ENCODE results near the gene AP2A1. TPM values are rescaled to one million over a fixed set of nuclear protein-coding genes. Genes with fewer than 3 reads are reported as not detected.

The AP2A1 gene
- total RNA-seq, 3 donors from 2014 or later (not counting 1 experiment from before 2014, with no cell fraction given): 137 to 163 (median 161) TPM

DNA sequence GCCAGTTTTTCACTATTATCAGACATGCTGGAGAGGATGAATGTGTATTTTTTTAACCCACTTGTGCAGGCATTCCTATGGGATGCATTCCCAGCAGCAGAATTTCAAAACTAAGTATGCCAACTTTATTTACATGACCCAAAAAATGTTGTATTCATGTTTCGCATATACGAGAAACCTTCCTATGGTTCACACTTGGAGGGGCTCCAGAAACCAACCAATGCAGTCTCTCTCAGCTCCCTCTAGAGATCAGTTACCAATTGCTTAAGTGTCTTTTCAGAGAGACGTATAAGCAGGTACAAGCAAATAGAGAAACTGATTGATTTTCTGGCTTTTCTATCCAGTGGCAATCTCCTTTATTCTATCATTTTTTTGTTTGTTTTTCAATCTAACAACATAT lies 78.6 kb downstream of the AP2A1 start:
- Mint-ChIP-seq H3K36me3 (no peaks in the 10 kb centered on the region), H3K4me3 (no peak overlapping the region), H3K4me1 (peaks cover 20% of the 10 kb centered on the region in 2 donors), H3K27ac (no peak overlapping the region), H3K27me3 (ENCODE audit: low read depth in 2 of 2) (no peaks in the 10 kb centered on the region), H3K9me3 (no peaks in the 10 kb centered on the region)
- Histone ChIP-seq H3K27me3 (ENCODE audit: control insufficient read depth, insufficient read depth, low read length) (no peaks in the 10 kb centered on the region), H3K36me3 (ENCODE audit: control insufficient read depth, insufficient read depth, low read length) (peaks cover 2% of the 10 kb centered on the region), H3K9me3 (ENCODE audit: control insufficient read depth, insufficient read depth, low read length) (no peaks in the 10 kb centered on the region), H3K4me1 (ENCODE audit: control insufficient read depth, insufficient read depth, low read length) (peaks cover 23% of the 10 kb centered on the region), H3K4me3 (ENCODE audit: low read length) (no peak overlapping the region), H3K27ac (ENCODE audit: low read length) (no peak overlapping the region)
- TF ChIP-seq, protein P1, sequence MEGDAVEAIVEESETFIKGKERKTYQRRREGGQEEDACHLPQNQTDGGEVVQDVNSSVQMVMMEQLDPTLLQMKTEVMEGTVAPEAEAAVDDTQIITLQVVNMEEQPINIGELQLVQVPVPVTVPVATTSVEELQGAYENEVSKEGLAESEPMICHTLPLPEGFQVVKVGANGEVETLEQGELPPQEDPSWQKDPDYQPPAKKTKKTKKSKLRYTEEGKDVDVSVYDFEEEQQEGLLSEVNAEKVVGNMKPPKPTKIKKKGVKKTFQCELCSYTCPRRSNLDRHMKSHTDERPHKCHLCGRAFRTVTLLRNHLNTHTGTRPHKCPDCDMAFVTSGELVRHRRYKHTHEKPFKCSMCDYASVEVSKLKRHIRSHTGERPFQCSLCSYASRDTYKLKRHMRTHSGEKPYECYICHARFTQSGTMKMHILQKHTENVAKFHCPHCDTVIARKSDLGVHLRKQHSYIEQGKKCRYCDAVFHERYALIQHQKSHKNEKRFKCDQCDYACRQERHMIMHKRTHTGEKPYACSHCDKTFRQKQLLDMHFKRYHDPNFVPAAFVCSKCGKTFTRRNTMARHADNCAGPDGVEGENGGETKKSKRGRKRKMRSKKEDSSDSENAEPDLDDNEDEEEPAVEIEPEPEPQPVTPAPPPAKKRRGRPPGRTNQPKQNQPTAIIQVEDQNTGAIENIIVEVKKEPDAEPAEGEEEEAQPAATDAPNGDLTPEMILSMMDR (IDR thresholded peaks at IDR 0.05): no peak
- intact Hi-C loops (cut with micrococcal nuclease): no loop called here
- no peak for DNase-seq
- no peak for ATAC-seq
- 89% methylated on average over 3 of the region's 3 CpGs for WGBS (ENCODE audit: insufficient coverage)

DNA sequence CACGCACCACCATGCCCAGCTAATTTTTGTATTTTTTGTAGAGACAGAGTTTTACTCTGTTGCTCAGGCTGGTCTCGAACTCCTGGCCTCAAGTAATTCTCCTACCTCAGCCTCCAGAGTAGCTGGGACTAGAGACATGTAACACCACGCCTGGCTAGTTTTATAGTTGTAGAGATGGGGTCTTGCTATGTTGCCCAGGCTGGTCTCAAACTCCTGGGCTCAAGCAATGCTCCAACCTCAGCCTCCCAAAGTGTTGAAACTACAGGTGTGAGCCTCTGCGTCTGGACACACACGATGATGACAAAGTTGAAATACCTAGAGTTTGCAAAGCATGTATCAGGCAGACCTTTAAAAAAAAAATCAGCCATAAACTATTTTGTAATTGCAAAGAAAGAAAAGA lies 79.6 kb downstream of the AP2A1 start:
- peaks cover 21 to 22% of the 10 kb centered on the region in 2 donors for H3K4me1 Mint-ChIP-seq
- H3K27me3 Mint-ChIP-seq (ENCODE audit: low read depth in 2 of 2): no peaks in the 10 kb centered on the region
- H3K4me3 ChIP-seq (ENCODE audit: low read length): no peak overlapping the region
- 86% methylated on average over 4 of the region's 5 CpGs for WGBS (ENCODE audit: insufficient coverage)
- no peaks in the 10 kb centered on the region for H3K36me3 Mint-ChIP-seq
- H3K27ac ChIP-seq (ENCODE audit: low read length): no peak overlapping the region
- TF ChIP-seq, protein P1 (IDR thresholded peaks at IDR 0.05): no peak
- ATAC-seq (no peak), DNase-seq (no peak)
- H3K4me3 Mint-ChIP-seq: no peak overlapping the region
- H3K9me3 ChIP-seq (ENCODE audit: control insufficient read depth, insufficient read depth, low read length): no peaks in the 10 kb centered on the region
- H3K27me3 ChIP-seq (ENCODE audit: control insufficient read depth, insufficient read depth, low read length): no peaks in the 10 kb centered on the region
- H3K9me3 Mint-ChIP-seq: no peaks in the 10 kb centered on the region
- H3K4me1 ChIP-seq (ENCODE audit: control insufficient read depth, insufficient read depth, low read length): peaks cover 23% of the 10 kb centered on the region
- intact Hi-C loops (cut with micrococcal nuclease): no loop called here
- no peaks in the 10 kb centered on the region for H3K36me3 ChIP-seq (ENCODE audit: control insufficient read depth, insufficient read depth, low read length)
- H3K27ac Mint-ChIP-seq: no peak overlapping the region

DNA sequence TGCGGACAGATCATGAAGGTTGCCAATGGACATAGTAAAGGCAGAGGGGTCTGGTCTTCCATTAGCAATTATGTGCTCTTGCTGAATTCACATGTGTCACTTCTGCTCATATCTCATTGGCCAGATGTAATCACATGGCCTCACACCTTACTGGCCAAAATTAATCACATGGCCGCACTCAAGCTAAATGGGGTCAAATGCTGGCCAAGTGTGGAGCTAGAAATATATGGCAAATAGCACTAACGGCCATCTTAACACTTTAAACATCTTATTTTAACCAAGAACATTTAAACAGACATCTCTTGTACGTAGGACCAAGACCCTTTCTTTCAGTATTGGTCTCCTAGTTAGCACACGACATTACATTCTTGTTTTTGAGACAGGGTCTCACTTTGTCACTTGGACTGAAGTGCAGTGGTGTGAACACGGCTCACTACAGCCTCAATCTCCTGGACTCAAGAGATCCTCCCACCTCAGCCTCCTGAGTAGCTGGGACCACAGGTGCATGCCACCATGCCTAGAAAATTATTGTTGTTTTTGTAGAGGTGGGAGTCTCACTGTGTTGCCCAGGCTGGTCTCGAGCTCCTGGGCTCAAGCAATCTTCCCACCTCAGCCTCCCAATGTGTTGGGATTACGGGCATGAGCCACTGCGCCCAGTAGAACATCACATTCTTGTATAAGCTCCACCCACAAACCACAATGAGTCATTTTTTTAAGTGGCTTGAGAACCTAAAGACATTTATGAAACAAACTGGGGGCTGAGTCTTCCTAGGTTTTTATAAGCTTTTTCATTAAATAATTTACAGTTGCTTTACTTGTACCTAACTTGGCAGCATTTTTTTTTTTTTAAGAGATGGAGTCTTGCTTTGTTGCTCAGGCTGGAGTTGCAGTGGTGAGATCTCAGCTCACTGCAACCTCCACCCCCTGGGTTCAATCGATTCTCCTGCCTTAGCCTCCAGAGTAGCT lies 81.2 kb downstream of the AP2A1 start:
- Mint-ChIP-seq H3K4me1 (peaks cover 30 to 33% of the 10 kb centered on the region in 2 donors), H3K27me3 (ENCODE audit: low read depth in 2 of 2) (no peaks in the 10 kb centered on the region), H3K9me3 (no peaks in the 10 kb centered on the region), H3K4me3 (peak overlapping the region; percentile 50), H3K36me3 (no peaks in the 10 kb centered on the region), H3K27ac (peak overlapping the region; percentile 33 to 52)
- DNase-seq: peak in 1 of 2 donors; percentile 63
- Histone ChIP-seq H3K27me3 (ENCODE audit: control insufficient read depth, insufficient read depth, low read length) (no peaks in the 10 kb centered on the region), H3K9me3 (ENCODE audit: control insufficient read depth, insufficient read depth, low read length) (no peaks in the 10 kb centered on the region), H3K4me3 (ENCODE audit: low read length) (no peak overlapping the region), H3K27ac (ENCODE audit: low read length) (no peak overlapping the region), H3K4me1 (ENCODE audit: control insufficient read depth, insufficient read depth, low read length) (peaks cover 36% of the 10 kb centered on the region), H3K36me3 (ENCODE audit: control insufficient read depth, insufficient read depth, low read length) (no peaks in the 10 kb centered on the region)
- TF ChIP-seq, protein P1 (IDR thresholded peaks at IDR 0.05): no peak
- ATAC-seq: peak in 1 of 3 donors; percentile 22
- intact Hi-C loops (cut with micrococcal nuclease): no loop called here
- 68% methylated on average over 10 of the region's 10 CpGs for WGBS (ENCODE audit: insufficient coverage)
